Ishikawa (cell line): Measurements from ENCODE around the gene HTR1D.

Experiments used
- CEBPB ChIP-seq: IDR thresholded peaks from 2 replicates; pipeline ENCODE4 v1.6.1; 2012
- EP300 ChIP-seq: IDR thresholded peaks from 2 replicates; pipeline ENCODE4 v1.6.1; 2012; ENCODE audit warnings: borderline replicate concordance
- MAX ChIP-seq: IDR thresholded peaks from 2 replicates; pipeline ENCODE4 v1.6.1; 2012
- TAF1 ChIP-seq: IDR thresholded peaks from 2 replicates; pipeline ENCODE4 v1.6.1; 2012; ENCODE audit warnings: low read depth, mild to moderate bottlenecking
- TCF12 ChIP-seq: IDR thresholded peaks from 2 replicates; pipeline ENCODE4 v1.6.1; 2012; ENCODE audit warnings: low read depth
- TF ChIP-seq, protein P1 (sequence below): IDR thresholded peaks from 2 replicates; pipeline ENCODE4 v1.6.1; 2012
- TF ChIP-seq, protein P2 (sequence below): IDR thresholded peaks from 2 replicates; pipeline ENCODE4 v1.6.1; 2012; ENCODE audit warnings: low read depth, mild to moderate bottlenecking

DNA sequence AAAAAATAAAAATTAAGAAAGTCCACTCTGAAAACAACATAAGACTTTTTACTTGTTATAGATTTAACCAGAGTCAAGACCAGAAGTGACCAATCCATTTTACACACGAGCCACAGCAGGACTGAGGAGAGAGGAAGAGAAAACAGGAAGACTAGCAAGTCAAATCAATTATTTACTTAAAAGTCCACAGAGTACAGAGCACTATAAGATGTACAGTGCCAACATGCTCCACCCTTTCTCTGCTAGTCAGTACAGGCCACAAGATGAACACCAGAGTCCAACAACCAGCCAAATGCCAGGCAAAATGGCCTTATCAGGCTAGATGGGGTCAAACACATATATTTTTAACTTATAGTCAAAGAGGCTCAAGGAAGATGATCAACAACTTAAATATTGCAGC lies 68.2 kb downstream of the HTR1D start:
- TF ChIP-seq TCF12 (no peak), EP300 (no peak), TAF1 (no peak), MAX (no peak), CEBPB (no peak)
- TF ChIP-seq, protein P1, sequence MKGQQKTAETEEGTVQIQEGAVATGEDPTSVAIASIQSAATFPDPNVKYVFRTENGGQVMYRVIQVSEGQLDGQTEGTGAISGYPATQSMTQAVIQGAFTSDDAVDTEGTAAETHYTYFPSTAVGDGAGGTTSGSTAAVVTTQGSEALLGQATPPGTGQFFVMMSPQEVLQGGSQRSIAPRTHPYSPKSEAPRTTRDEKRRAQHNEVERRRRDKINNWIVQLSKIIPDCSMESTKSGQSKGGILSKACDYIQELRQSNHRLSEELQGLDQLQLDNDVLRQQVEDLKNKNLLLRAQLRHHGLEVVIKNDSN: no peak
- TF ChIP-seq, protein P2, sequence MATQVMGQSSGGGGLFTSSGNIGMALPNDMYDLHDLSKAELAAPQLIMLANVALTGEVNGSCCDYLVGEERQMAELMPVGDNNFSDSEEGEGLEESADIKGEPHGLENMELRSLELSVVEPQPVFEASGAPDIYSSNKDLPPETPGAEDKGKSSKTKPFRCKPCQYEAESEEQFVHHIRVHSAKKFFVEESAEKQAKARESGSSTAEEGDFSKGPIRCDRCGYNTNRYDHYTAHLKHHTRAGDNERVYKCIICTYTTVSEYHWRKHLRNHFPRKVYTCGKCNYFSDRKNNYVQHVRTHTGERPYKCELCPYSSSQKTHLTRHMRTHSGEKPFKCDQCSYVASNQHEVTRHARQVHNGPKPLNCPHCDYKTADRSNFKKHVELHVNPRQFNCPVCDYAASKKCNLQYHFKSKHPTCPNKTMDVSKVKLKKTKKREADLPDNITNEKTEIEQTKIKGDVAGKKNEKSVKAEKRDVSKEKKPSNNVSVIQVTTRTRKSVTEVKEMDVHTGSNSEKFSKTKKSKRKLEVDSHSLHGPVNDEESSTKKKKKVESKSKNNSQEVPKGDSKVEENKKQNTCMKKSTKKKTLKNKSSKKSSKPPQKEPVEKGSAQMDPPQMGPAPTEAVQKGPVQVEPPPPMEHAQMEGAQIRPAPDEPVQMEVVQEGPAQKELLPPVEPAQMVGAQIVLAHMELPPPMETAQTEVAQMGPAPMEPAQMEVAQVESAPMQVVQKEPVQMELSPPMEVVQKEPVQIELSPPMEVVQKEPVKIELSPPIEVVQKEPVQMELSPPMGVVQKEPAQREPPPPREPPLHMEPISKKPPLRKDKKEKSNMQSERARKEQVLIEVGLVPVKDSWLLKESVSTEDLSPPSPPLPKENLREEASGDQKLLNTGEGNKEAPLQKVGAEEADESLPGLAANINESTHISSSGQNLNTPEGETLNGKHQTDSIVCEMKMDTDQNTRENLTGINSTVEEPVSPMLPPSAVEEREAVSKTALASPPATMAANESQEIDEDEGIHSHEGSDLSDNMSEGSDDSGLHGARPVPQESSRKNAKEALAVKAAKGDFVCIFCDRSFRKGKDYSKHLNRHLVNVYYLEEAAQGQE: no peak
